K562 (cell line): Measurements from ENCODE around the gene FLT1. TPM values are rescaled to one million over a fixed set of nuclear protein-coding genes. Genes with fewer than 3 reads are reported as not detected.

Experiments
- ARID1B ChIP-seq: fragments of 450-650 bp; IDR thresholded peaks from 2 replicates; pipeline ENCODE4 v1.6.1; 2016; ENCODE audit warnings: antibody characterized with exemption, mild to moderate bottlenecking, inconsistent platforms
- DACH1 ChIP-seq: fragments of 450-650 bp; IDR thresholded peaks from 2 replicates; pipeline ENCODE4 v1.6.1; 2018; ENCODE audit not compliant: partially characterized antibody
- HMG20B ChIP-seq: fragments of 250-450 bp; sonication (Bioruptor Pico); IDR thresholded peaks from 2 replicates; pipeline ENCODE4 v1.5.0; 2021; ENCODE audit warnings: mild to moderate bottlenecking
- RAD51 ChIP-seq: fragments of 450-650 bp; IDR thresholded peaks from 2 replicates; pipeline ENCODE4 v1.7.1; 2016; ENCODE audit warnings: low read depth, mild to moderate bottlenecking, borderline replicate concordance
- REST ChIP-seq, 2 experiments: fragments of 450-650 bp; formaldehyde crosslinking in 1 of 2; IDR thresholded peaks; 2 replicates each; pipeline versions ENCODE4 v1.4.0 to v1.6.1; 2014 to 2020; ENCODE audit warnings: mild to moderate bottlenecking in 2 of 2, borderline replicate concordance in 1 of 2, low read depth in 1 of 2
- polyA plus RNA-seq, 8 experiments: library from polyadenylated mRNA; depleted of rRNA in 4 of 8; stranded (reverse) in 5 of 8; unstranded in 3 of 8; fragments of >200 nt; fragmentation: Nextera tagmentation in 2 of 8; fragmentation: Illumina TruSeq in 1 of 8; extraction: Ambion mirVana in 2 of 8; extraction: Trizol in 1 of 8; gene quantifications; 2 replicates each; pipeline versions ENCODE4 v1.2.1 to v1.2.3, GENCODE V29; 2011 to 2014; ENCODE audit warnings: inconsistent platforms in 1 of 8, missing spikeins in 1 of 8
- total RNA-seq, 7 experiments: library from RNA; depleted of rRNA in 6 of 7; stranded (reverse); fragments of >200 nt in 6 of 7; fragmentation: Illumina TruSeq in 2 of 7; extraction: Trizol in 2 of 7; gene quantifications; 2 replicates each; pipeline versions ENCODE4 v1.2.1 to v1.2.3, GENCODE V29; 2011 to 2021; ENCODE audit warnings: low replicate concordance in 1 of 7
- TF ChIP-seq, protein P1 (sequence below): fragments of 450-650 bp; IDR thresholded peaks from 2 replicates; pipeline ENCODE4 v1.6.1; 2016; ENCODE audit warnings: low read depth
- TF ChIP-seq, protein P2 (sequence below): fragments of 450-650 bp; IDR thresholded peaks from 2 replicates; pipeline ENCODE4 v1.6.1; 2016; ENCODE audit warnings: borderline replicate concordance
- TF ChIP-seq, protein P3 (sequence below): fragments of 250-450 bp; sonication (Bioruptor Pico); IDR thresholded peaks from 2 replicates; pipeline ENCODE4 v1.9.0; 2021; ENCODE audit warnings: mild to moderate bottlenecking

The FLT1 gene
- total and polyA plus RNA-seq, 9 of the 15 experiments (the other 6 are each of a cell fraction or from before 2014, with no cell fraction given): 0.01 to 2.0 (median 0.22) TPM

DNA sequence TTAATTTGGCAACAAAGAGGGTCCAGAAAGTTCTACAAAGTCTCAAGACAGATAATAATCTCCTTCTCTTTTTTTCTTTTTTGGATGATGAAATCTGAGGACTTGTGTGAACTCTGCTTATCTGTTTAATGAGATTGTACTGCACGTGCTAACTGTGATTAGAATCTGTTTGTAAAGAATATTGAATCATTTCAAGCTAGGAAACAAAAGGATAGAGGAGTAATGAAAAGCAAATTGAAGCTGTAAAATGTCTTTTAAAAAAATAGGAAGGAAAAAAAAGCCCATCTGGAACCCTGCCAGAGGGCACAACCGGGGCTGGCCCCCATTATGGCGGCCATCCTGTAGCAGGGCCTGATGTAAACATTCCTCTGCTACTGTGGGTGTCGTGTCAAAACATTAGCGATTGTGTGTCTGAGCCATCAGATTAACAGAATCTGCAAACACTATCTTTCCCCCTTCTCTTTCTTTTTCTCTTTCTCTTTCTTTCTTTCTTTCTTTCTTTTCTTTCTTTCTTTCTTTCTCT is 83.0 kb downstream of the FLT1 start (continued):
- TF ChIP-seq, protein P1, sequence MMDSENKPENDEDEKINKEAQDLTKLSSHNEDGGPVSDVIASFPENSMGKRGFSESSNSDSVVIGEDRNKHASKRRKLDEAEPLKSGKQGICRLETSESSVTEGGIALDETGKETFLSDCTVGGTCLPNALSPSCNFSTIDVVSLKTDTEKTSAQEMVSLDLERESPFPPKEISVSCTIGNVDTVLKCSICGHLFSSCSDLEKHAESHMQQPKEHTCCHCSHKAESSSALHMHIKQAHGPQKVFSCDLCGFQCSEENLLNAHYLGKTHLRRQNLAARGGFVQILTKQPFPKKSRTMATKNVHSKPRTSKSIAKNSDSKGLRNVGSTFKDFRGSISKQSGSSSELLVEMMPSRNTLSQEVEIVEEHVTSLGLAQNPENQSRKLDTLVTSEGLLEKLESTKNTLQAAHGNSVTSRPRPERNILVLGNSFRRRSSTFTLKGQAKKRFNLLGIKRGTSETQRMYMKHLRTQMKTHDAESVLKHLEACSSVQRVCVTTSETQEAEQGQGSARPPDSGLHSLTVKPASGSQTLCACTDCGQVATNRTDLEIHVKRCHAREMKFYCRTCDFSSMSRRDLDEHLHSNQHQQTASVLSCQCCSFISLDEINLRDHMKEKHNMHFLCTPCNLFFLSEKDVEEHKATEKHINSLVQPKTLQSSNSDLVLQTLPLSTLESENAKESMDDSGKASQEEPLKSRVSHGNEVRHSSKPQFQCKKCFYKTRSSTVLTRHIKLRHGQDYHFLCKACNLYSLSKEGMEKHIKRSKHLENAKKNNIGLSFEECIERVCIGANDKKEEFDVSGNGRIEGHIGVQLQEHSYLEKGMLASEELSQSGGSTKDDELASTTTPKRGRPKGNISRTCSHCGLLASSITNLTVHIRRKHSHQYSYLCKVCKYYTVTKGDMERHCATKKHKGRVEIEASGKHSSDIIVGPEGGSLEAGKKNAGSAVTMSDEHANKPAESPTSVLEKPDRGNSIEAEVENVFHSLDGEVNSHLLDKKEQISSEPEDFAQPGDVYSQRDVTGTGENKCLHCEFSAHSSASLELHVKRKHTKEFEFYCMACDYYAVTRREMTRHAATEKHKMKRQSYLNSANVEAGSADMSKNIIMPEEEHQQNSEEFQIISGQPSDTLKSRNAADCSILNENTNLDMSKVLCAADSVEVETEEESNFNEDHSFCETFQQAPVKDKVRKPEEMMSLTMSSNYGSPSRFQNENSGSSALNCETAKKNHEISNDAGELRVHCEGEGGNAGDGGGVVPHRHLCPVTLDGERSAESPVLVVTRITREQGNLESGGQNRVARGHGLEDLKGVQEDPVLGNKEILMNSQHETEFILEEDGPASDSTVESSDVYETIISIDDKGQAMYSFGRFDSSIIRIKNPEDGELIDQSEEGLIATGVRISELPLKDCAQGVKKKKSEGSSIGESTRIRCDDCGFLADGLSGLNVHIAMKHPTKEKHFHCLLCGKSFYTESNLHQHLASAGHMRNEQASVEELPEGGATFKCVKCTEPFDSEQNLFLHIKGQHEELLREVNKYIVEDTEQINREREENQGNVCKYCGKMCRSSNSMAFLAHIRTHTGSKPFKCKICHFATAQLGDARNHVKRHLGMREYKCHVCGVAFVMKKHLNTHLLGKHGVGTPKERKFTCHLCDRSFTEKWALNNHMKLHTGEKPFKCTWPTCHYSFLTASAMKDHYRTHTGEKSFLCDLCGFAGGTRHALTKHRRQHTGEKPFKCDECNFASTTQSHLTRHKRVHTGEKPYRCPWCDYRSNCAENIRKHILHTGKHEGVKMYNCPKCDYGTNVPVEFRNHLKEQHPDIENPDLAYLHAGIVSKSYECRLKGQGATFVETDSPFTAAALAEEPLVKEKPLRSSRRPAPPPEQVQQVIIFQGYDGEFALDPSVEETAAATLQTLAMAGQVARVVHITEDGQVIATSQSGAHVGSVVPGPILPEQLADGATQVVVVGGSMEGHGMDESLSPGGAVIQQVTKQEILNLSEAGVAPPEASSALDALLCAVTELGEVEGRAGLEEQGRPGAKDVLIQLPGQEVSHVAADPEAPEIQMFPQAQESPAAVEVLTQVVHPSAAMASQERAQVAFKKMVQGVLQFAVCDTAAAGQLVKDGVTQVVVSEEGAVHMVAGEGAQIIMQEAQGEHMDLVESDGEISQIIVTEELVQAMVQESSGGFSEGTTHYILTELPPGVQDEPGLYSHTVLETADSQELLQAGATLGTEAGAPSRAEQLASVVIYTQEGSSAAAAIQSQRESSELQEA: no peak
- TF ChIP-seq, protein P2, sequence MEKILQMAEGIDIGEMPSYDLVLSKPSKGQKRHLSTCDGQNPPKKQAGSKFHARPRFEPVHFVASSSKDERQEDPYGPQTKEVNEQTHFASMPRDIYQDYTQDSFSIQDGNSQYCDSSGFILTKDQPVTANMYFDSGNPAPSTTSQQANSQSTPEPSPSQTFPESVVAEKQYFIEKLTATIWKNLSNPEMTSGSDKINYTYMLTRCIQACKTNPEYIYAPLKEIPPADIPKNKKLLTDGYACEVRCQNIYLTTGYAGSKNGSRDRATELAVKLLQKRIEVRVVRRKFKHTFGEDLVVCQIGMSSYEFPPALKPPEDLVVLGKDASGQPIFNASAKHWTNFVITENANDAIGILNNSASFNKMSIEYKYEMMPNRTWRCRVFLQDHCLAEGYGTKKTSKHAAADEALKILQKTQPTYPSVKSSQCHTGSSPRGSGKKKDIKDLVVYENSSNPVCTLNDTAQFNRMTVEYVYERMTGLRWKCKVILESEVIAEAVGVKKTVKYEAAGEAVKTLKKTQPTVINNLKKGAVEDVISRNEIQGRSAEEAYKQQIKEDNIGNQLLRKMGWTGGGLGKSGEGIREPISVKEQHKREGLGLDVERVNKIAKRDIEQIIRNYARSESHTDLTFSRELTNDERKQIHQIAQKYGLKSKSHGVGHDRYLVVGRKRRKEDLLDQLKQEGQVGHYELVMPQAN: no peak
- TF ChIP-seq RAD51 (no peak), REST (IDR thresholded peaks at IDR 0.05; ENCODE audit: borderline replicate concordance) (no peak), REST (CRISPR knock-in tag; IDR thresholded peaks at IDR 0.05; ENCODE audit: low read depth) (no peak), HMG20B (CRISPR knock-in tag) (no peak), DACH1 (no peak), ARID1B (peak; percentile 45)
- TF ChIP-seq, protein P3, sequence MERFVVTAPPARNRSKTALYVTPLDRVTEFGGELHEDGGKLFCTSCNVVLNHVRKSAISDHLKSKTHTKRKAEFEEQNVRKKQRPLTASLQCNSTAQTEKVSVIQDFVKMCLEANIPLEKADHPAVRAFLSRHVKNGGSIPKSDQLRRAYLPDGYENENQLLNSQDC (CRISPR knock-in tag): no peak
